ENCODE results near the gene ANKRD6.

DNA sequence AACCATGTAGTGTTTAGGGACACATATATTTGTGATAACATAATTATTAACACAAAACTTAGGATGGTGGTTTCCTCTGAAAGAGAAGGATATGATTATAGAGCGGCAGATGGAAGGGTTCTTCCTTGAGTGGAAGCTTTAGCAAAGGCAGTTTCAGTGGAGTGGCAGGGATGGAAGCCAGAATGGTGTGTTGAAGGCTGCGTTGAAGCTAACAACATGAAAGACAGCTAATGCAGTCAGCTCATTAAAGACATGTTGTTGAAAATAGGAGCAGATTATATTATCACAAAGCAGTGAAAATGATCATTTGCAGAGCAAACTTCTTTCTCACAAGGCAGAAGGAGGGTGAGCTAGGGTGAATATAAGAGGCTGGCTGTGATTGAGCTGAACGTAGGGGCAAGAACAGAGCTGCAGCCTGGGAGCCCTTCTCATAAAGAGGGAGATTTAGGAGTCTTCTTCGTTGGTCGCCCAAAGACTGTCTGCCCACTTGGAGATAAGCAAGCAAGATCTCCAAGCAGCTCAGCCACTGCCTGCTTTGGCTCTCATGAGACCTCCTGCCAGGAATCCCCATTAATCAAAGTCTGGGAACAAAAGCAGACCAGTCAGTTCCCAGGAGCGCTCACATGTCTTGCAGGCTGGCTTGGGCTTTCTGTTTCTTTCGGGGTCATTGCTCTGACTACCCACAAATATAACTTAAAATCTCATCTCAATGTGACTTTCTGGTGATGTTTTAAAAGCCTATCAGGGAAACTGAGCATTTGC, 2.6 kb upstream of the ANKRD6 start:
- TF ChIP-seq, protein P1, sequence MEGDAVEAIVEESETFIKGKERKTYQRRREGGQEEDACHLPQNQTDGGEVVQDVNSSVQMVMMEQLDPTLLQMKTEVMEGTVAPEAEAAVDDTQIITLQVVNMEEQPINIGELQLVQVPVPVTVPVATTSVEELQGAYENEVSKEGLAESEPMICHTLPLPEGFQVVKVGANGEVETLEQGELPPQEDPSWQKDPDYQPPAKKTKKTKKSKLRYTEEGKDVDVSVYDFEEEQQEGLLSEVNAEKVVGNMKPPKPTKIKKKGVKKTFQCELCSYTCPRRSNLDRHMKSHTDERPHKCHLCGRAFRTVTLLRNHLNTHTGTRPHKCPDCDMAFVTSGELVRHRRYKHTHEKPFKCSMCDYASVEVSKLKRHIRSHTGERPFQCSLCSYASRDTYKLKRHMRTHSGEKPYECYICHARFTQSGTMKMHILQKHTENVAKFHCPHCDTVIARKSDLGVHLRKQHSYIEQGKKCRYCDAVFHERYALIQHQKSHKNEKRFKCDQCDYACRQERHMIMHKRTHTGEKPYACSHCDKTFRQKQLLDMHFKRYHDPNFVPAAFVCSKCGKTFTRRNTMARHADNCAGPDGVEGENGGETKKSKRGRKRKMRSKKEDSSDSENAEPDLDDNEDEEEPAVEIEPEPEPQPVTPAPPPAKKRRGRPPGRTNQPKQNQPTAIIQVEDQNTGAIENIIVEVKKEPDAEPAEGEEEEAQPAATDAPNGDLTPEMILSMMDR (conservative IDR thresholded peaks at IDR 0.05; ENCODE audit: low read depth, low read length): no peak
- TF ChIP-seq EZH2phosphoT487 (IDR thresholded peaks at IDR 0.05; ENCODE audit: borderline replicate concordance, low read length) (no peak), EZH2 (IDR thresholded peaks at IDR 0.05; ENCODE audit: low read length, unreplicated experiment) (no peak)

All from PC-3 (cell line).